ENCODE data around the gene TXNL4B. TPM values are rescaled to one million over a fixed set of nuclear protein-coding genes. Genes with fewer than 3 reads are reported as not detected.

Gene TXNL4B
- total and polyA plus RNA-seq, 9 of the 15 experiments (the other 6 are each of a cell fraction or from before 2014, with no cell fraction given): 11.9 to 38.0 (median 22.3) TPM

DNA sequence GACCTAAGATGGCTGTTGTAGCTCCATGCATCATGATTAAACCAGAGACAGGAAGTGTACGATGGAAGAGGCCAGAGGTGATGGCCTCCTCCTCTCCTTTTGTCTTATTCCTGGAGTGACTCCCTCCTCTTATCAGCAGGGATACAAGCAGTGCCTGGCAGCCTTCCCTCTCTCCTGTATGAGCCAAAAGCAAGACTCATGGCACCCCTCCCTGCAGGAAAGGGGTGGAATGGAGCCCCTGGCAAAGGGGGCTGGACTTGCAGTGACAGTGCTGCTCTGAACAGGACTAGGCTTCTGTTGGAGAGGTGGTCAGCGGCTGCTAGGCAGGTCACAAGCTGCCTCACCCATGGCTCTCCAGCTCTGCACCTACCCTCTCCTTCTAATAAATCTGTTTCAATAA is 8.4 kb downstream of the TXNL4B start (continued):
- no peak for TF ChIP-seq TAF1 (IDR thresholded peaks at IDR 0.05; ENCODE audit: control insufficient read depth, extremely low read depth, insufficient read depth, low read length, severe bottlenecking)
- TF ChIP-seq ETV6 (IDR thresholded peaks at IDR 0.05; ENCODE audit: borderline replicate concordance in 1 of 2, low read depth in 2 of 2, low read length in 1 of 2): no peak
- no peak for TF ChIP-seq ETV6 (CRISPR knock-in tag; IDR thresholded peaks at IDR 0.05; ENCODE audit: borderline replicate concordance)

DNA sequence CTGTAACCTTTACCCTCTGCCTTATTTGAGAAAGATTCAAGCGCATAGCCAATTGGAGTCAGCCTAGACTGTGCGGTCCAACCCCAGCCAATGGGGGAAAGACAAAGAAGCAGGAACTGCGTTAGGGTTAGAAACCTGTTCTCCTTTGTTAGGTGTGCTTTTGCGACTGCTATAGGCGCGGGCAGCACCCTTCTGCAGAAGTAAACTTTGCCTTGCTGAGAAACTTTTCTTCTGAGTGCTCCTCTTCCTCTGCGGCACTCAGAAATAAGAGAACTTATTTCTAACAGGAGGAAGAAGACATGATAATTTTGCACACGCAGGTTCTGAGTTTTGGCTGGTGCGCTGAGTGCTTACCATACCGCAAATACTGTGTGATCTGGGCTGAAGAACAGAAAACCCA is 9.0 kb downstream of the TXNL4B start:
- no peak for ATAC-seq
- CTCF ChIA-PET (ENCODE audit: low intra/inter-chr PET ratio): no interaction called here
- FAIRE-seq: no peak

More for the DNA sequence above, 9.0 kb downstream of the TXNL4B start:
- BruUV-seq (replicated peaks): no TSS peak
- Histone ChIP-seq H3K27me3 (ENCODE audit: control insufficient read depth in 2 of 2, insufficient read depth in 2 of 2, low read length in 2 of 2) (no peaks in the 10 kb centered on the region), H3K9me3 (replicated peaks; ENCODE audit: control insufficient read depth, insufficient read depth, low read depth, low read length) (peaks cover 8% of the 10 kb centered on the region), H4K20me1 (replicated peaks; ENCODE audit: control insufficient read depth, insufficient read depth, low read length) (no peaks in the 10 kb centered on the region), H3K9ac (ENCODE audit: insufficient read depth in 1 of 2, low read depth in 2 of 2, low read length in 2 of 2) (no peak overlapping the region), H3K79me2 (ENCODE audit: control insufficient read depth, insufficient read depth, low read length) (no peaks in the 10 kb centered on the region), H2AFZ (ENCODE audit: low read depth, low read length) (no peak overlapping the region), H3K4me3 (no peak overlapping the region), H3K9me1 (ENCODE audit: control insufficient read depth, insufficient read depth, low read length) (no peaks in the 10 kb centered on the region), H3K36me3 (ENCODE audit: control insufficient read depth, insufficient read depth, low read length) (peaks cover 43% of the 10 kb centered on the region), H3K4me1 (replicated peaks in 1 of 2; ENCODE audit: control insufficient read depth in 2 of 2, insufficient read depth in 2 of 2, low read length in 2 of 2) (no peaks in the 10 kb centered on the region), H3K4me2 (ENCODE audit: insufficient read depth, low read length) (no peak overlapping the region), H3K27ac (ENCODE audit: extremely low read depth, low read depth, low read length) (no peak overlapping the region)
- in situ Hi-C loops (cut with MboI): no loop called here
- intact Hi-C loops (cut with micrococcal nuclease): no loop called here
- POLR2A ChIA-PET: interaction anchor here (1.0 to 1.8 kb wide), 3 partner anchors 8 to 12 kb away, joined by 4 to 9 read pairs (median 5); partner anchors contain the start of genes DHX38 and TXNL4B
- no peak for DNase-seq (ENCODE audit: extremely low read depth in 1 of 4, low spot score in 3 of 4)
- 0 out of 2 replicates have a peak, but pooled peaks have one; percentile 34 for TF ChIP-seq ZNF561 (CRISPR knock-in tag; conservative IDR thresholded peaks at IDR 0.05)
- no peak for TF ChIP-seq ZNF165 (CRISPR knock-in tag; IDR thresholded peaks at IDR 0.05; ENCODE audit: borderline replicate concordance)
- TF ChIP-seq CBX3 (IDR thresholded peaks at IDR 0.05; ENCODE audit: borderline replicate concordance in 1 of 2, low read length in 2 of 2): peak in 1 of 2 experiments; percentile 96; a peak in 2 of 3 replicates
- TF ChIP-seq, protein P1, sequence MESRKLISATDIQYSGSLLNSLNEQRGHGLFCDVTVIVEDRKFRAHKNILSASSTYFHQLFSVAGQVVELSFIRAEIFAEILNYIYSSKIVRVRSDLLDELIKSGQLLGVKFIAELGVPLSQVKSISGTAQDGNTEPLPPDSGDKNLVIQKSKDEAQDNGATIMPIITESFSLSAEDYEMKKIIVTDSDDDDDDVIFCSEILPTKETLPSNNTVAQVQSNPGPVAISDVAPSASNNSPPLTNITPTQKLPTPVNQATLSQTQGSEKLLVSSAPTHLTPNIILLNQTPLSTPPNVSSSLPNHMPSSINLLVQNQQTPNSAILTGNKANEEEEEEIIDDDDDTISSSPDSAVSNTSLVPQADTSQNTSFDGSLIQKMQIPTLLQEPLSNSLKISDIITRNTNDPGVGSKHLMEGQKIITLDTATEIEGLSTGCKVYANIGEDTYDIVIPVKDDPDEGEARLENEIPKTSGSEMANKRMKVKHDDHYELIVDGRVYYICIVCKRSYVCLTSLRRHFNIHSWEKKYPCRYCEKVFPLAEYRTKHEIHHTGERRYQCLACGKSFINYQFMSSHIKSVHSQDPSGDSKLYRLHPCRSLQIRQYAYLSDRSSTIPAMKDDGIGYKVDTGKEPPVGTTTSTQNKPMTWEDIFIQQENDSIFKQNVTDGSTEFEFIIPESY (CRISPR knock-in tag; IDR thresholded peaks at IDR 0.05): 0 out of 2 replicates have a peak, but pooled peaks have one; percentile 52
- no peak for TF ChIP-seq ZNF707 (CRISPR knock-in tag; conservative IDR thresholded peaks at IDR 0.05)
- TF ChIP-seq CBX1 (IDR thresholded peaks at IDR 0.05; ENCODE audit: low read depth): 0 out of 2 replicates have a peak, but pooled peaks have one; percentile 38
- TF ChIP-seq, protein P2, sequence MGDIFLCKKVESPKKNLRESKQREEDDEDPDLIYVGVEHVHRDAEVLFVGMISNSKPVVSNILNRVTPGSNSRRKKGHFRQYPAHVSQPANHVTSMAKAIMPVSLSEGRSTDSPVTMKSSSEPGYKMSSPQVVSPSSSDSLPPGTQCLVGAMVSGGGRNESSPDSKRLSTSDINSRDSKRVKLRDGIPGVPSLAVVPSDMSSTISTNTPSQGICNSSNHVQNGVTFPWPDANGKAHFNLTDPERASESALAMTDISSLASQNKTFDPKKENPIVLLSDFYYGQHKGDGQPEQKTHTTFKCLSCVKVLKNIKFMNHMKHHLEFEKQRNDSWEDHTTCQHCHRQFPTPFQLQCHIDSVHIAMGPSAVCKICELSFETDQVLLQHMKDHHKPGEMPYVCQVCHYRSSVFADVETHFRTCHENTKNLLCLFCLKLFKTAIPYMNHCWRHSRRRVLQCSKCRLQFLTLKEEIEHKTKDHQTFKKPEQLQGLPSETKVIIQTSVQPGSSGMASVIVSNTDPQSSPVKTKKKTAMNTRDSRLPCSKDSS (IDR thresholded peaks at IDR 0.05; ENCODE audit: low read depth, partially characterized antibody): peak; percentile 78
- WGBS (ENCODE audit: insufficient coverage, low coverage, missing lambda C conversion rate): 98% methylated on average over 10 of the region's 10 CpGs
